ENCODE results near the gene ADAMTS3.

ADAMTS3 gene

DNA sequence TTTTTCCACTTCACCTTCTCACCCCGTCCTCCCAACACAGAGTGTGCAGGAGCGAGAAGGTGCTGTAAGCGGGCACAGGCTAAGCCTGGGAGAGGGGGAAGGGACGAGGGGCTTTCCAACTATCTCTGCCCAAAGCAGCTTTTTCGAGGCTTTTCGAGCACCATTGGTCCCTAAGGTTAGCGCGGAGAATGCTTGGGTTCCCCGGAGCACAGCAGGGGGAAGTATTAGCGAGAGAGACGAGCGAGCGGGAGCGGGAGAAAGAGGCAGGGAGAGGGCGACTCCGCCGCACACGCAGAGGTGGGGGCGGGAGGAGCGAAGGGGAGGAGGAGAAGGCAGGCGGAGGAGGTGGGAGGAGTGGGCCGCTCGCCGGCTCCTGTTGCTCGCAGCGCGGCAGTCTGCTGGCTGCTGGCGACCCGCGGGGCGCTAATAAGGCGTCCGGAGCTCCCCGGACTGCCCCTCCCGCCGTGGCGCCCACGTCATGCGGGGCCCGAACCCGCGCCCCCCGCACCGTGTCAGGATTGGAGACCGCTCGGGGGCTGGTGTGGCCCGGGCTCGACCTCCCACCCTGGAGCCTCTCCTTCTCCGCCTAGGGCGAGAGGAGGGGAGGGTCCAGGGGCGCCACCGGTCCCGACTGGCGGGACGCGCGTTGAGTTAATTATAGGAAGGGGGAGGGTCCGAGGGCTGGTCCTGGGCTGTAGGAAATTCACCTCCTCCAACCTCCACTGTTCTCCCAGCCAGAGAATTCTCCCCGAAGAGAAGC lies at the start of gene ADAMTS3:
ADAMTS3 (minus strand) TSS at position 263 of the 760 bp plus-strand sequence. CDS start 459 bp downstream, outside the sequence.
- DNase-seq (ENCODE audit: low read depth in 2 of 2): no peak

GRCh38 chr4:72613959-72614358 lies 44.9 kb upstream of the ADAMTS3 start:
- DNase-seq (ENCODE audit: low read depth in 2 of 2): no peak

DNA sequence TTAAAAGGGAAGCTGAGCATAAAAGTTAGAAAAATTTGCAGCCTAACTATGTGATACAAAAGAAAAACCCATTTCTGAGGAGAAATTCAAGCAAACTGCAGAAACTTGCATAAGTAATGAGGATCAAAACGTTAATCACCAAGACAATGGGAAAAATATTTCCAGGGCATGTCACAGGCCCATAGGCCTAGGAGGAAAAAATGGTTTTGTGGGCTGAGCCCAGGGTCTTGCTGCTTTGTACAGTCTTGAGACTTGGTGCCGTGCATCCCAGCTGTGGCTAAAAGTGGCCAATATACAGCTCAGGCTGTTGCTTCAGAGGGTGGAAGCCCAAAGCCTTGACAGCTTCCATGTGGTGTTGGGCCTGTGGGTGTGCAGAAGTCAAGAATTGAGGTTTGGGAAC lies 37.7 kb upstream of the ADAMTS3 start:
- no peak for DNase-seq (ENCODE audit: low read depth in 2 of 2)

- no peak for DNase-seq (ENCODE audit: low read depth in 2 of 2)
Observed at GRCh38 chr4:72604324-72604723, 35.3 kb upstream of the ADAMTS3 start.

GRCh38 chr4:72602396-72603376 lies 33.7 kb upstream of the ADAMTS3 start:
- no peak for DNase-seq (ENCODE audit: low read depth in 2 of 2)

DNA sequence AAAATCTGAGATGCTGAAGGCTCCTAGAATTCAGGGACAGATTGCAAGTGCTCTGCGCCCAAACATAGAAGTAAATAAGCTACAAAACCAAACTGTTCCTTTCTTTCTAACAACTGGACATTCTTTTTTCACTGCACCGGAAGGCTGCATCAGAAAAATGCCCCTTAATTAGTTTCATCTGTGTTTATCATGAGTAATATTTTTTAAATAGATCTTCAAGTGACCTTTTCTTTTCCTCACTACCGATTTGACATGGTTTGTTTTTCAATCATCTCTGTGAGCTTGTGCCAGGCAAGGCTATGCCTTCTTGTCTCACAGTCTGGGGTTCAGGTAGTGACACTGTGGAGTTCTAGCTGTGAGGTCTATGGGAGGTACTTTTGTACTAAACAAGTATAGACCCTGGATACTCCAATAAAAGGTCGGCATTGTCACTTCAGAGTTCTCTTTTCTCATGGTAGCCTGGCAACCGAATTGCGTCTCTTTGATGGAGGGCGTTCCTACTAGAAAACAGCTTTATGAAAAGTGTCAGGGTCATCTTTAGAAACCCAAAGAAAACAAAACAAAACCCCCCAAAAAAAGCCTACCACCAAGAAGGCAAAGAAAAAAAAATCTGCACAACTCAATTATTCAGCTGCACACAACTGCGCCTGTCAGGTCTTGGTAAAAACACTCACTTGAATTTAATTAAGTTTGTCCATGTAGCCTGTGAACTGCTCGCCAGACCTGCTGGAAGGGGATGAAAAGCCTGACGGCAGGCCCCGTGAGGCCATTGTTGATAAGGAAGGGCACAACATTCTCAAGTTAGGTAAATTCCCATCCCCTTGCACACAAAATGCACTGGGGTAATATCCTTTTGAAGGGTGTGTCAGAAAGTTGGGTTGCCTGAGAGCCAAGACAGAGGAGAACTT lies 22.8 kb upstream of the ADAMTS3 start:
- no peak for DNase-seq (ENCODE audit: low read depth in 2 of 2)

GRCh38 chr4:72587334-72587733 lies 18.3 kb upstream of the ADAMTS3 start:
- DNase-seq (ENCODE audit: low read depth in 2 of 2): no peak

DNA sequence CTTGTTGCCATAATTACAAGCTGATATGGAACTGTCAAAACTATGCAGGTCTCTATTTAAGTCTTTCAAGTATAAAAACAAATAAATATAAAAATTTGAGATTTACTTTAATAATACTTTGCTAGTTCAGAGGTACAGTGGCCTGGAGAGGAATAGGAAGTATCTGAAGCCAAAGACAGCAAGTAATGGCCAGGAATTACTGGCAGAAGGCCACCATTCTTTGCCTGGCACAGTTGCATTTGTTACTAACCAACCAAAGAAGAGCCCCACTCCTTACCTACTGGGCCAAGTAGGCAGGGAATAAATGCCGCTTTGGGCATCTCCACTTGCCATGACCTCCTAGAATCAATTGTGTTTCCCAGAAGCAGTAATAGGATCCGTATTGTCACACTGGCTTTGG lies 13.8 kb upstream of the ADAMTS3 start:
- DNase-seq (ENCODE audit: low read depth in 2 of 2): no peak

DNA sequence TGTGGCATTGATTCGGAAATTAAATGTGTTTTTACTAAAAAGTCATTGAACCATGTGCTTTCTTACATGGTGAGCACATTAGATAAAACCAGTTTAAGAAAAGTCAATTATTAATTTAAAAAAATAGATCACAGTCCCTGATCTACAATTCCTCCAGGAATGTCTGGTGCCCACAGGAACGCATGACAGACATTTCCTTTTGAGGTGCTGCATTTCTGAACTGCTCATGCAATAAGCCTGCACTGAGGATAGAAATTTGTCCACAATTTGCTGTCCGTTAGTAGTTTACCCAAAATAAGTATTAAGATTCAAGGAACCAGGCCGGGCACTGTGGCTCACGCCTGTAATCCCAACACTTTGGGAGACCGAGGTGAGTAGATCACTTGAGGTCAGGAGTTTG lies 8.2 kb upstream of the ADAMTS3 start:
- DNase-seq (ENCODE audit: low read depth in 2 of 2): no peak

DNA sequence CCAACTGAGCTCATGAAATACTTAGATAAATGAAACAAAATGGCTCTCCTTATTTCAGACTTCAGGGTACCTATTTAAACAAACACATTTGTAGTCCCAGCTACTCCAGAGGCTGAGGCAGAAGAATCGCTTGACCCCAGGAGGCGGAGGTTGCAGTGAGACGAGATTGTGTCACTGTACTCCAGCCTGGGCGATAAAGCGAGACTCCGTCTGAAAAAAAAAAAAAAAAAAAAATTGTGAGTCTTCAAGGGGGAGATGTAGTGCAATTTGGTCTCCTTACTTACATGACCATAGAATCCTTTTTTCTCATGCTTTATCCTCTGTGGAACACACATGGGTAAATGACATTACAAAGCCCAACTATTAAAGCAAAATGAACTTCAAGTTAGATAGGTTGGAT lies 2.3 kb upstream of the ADAMTS3 start:
- DNase-seq (ENCODE audit: low read depth in 2 of 2): no peak

GRCh38 chr4:72569719-72570235 lies 756 bp upstream of the ADAMTS3 start:
- no peak for DNase-seq (ENCODE audit: low read depth in 2 of 2)

DNA sequence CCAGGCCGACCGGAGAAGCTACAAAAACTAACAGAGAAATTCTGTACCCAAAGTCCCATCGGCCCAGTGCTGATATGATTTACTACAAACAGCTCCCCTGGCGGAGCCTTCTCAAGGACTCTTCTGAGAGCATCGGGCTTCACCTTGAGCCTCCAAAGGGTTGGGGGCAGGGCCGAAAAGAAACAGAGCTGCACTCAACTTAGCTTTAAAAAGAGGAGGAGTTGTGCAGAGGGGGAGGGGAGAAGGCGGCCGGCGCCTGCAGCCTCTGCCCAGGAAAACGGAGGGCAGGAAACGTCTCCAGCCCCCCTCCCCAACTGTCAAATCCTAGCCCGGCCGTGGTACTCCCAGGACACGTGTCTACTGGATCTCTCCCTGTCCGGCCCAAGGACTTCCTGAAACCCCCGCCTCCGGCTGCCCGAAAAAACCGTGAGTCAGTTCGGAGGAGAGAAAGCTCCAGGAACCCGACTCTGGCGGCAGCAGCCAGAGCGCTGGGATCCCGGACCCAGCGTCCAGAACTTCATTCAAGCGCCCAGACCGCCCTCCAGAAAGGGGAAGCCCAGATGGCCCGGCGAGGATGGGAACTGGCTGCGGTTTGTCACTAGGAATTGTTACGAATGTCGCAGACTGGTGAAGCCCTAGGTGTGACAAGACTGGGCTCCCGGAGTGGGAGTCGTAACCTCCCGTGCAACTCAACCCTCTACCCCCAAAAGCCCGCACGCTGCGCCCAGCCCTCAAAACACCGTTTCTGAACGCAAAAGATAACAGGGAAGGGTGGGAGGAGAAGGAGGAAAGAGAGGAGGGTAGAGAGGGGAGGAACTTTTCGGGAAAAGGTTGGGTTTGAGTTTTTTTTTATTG lies 973 bp downstream of the ADAMTS3 start:
- DNase-seq (ENCODE audit: low read depth in 2 of 2): no peak

DNA sequence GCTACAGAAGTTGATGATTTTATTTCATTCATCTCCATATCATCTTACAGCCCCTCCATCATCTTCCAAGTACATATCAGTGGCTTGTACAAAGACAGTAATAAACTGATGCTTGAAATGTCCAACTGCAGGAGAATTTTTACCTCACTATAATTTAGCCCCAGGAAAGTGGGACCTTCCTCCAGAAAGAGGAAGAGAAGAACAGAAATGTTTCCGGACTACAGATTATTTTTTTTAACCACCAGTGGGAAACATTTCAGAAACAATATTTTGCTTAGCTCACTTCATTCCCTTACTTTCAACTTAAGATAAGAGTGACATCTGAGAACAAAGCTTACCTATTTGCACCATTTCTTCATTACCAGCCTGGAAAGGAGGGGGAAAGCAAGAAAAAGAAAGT lies 2.0 kb downstream of the ADAMTS3 start:
- no peak for DNase-seq (ENCODE audit: low read depth in 2 of 2)

GRCh38 chr4:72566464-72566972 lies 2.5 kb downstream of the ADAMTS3 start:
- DNase-seq (ENCODE audit: low read depth in 2 of 2): no peak

- no peak for DNase-seq (ENCODE audit: low read depth in 2 of 2)
Observed at GRCh38 chr4:72564789-72565188, 4.2 kb downstream of the ADAMTS3 start.

GRCh38 chr4:72564184-72564583 lies 4.8 kb downstream of the ADAMTS3 start:
- DNase-seq (ENCODE audit: low read depth in 2 of 2): no peak

GRCh38 chr4:72558655-72559054 lies 10.4 kb downstream of the ADAMTS3 start:
- no peak for DNase-seq (ENCODE audit: low read depth in 2 of 2)

GRCh38 chr4:72557021-72557420 lies 12.0 kb downstream of the ADAMTS3 start:
- no peak for DNase-seq (ENCODE audit: low read depth in 2 of 2)

DNA sequence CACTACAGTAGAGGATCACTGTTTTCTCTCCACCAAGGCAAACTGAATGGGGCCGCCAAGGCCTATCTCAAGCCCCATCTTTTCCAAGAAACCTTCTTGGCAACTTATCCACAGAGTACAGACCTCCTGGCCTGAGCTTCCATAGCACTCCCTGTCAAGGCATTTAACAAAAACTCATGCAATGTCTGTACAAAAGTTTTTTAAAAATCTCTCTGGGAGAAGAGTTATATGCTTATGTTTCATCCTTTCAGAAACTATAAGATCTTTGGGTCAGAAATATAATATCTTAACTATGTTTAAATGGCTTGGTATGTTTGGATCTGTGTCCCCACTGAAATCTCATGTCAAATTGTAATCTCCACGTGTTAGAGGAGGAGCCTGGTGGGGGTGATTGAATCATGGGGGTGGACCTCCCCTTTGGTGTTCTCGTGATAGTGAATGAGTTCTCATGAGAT lies 13.6 kb downstream of the ADAMTS3 start:
- DNase-seq (ENCODE audit: low read depth in 2 of 2): no peak
